Fibroblast of skin of right biceps (primary cell): Measurements from ENCODE around the gene CALN1.
"Not testable (repeated sequence)": the region's sequence is repeated elsewhere in the genome, so short reads cannot be mapped to it uniquely, and the experiment has no call there.

Experiments
- DNase-seq: peaks from one replicate; pipeline ENCODE4 v3.0.0-alpha.2; 2013

The CALN1 gene

DNA sequence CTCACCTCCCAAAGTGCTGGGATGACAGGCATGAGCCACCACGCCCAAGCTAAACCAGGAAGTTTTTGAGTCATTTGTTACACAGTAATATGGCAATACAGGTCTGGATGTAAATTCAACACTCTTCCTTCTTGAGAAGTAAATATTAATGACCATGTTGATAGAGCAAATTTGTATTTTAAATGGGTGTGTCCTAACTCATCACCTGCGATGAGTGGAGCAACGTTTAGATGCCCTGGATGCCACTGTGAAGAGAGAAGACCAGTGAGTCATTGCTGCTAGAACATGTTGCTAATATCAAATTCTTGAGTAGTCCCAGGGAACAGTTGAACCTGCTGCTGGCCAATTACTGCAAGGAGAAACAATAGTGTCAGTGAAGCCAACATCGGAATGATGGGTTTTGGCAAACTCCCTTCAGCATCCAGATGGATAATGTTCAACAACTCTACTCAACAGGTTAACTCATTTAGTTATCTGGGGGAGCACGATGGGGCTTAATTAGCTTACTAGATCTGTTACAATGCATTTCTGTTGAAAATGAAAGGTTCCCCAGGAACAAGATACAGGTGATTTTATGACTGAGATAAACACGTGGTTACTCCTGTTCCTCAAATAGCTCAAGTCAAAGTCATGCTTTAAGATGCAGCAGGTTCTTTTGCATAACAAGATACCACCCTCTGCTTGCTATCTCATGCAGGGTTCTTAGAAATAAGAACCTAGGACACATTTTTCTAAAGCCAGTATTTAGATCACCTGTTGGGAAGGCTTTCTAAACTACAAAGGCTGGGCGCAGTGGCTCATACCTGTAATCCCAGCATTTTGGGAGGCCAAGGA lies 146.8 kb downstream of the CALN1 start:
- DNase-seq, result no peak

DNA sequence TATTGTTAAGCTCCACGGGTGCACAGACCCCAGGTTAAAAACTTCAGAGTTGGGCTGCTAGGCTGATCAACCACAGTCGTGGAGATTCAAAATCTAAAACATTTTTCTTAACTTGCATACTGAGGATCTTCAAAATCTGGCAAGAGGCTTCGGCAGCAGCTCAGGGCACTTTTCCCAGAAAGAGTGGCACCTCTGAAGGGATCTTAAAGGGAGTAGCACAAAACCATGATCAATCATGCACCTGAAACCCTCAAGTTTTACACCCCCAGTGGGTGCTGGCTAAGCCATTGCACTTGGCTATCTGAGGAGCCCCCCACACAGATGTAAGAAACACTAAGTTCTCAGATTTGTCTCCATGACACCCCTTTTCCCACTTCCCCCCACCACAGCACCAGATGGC lies 151.7 kb downstream of the CALN1 start:
- DNase-seq, result no peak

DNA sequence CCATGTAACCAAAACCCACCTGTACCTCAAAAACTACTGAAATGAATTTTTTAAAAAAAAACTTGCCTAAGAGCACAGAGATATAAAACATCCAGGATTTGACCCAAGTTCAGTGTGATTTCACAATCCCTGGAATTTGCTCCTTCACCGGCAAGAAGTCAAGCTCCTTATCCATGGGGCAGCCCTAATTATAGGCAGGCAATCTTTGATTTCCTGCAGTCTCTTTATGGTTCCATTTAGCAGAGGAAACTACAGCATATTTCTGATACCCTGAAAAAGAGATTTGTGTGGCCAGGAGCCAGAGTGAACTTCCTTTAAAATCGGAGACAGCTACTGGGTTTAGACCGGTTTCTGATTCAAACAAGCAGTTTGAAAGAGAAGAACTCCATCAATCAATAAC lies 154.1 kb downstream of the CALN1 start:
- no peak for DNase-seq

DNA sequence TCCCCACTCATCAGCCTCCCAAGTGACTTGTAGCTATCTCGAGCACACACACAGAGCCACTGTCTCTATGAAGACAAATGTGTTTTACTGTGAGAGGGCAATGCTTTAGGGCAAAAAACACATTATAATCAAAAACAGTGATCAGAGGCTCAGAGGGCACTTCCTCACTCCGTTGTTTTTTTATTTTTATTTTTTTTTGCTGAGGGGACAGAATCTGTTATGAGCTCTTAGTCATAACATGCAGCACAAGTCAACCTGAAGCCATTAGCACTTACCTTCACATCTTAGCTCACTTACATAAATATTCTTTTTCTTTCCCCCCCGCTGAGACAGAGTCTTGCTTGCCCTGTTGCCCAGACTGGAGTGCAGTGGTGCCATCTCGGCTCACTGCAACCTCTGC lies 157.7 kb downstream of the CALN1 start:
- no peak for DNase-seq

DNA sequence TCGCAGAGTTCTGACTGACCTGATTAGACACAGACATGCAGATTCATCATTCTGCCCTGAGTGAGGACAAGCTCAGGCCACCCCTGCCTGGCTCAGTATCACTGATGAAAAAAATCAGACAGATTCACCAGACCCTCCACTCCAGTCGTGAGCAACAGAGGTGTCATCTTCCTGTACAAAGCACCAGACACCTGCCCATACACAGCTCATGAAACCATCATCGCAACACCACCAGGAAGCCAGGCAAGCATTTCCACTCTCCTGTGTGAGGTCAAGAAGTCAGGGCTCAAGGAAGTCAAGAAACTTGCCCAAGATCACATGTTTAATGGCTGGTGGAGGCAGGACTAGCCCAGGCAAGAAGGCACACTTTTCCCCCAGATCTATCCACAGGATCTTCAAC lies 163.0 kb downstream of the CALN1 start:
- DNase-seq, result no peak

DNA sequence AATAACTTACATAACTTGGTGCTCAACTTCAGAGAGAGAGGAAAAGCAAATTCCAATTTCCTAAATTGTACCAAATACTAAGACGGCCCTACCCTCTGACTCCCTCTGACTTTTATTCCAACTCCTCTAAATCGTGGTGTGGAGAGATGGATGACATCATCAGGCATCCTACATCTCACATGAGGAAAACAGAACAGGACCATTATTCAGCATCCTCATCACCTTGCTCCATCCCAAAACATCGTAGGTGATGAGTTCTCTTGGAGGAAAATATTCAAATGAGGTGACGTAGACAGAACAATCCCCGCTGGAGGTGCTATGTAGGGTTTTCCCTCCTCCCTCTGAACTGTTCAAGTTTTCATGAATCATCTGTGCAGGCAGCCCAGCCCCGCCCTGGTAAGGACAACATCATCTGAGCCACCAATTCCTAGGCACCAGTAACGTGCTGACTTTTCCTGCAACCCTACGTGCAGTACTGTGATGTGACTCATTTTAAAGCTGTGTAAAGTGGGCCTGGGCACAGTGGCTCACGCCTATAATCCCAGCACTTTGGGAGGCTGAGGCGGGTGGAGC lies 167.2 kb downstream of the CALN1 start:
- DNase-seq, result no peak

DNA sequence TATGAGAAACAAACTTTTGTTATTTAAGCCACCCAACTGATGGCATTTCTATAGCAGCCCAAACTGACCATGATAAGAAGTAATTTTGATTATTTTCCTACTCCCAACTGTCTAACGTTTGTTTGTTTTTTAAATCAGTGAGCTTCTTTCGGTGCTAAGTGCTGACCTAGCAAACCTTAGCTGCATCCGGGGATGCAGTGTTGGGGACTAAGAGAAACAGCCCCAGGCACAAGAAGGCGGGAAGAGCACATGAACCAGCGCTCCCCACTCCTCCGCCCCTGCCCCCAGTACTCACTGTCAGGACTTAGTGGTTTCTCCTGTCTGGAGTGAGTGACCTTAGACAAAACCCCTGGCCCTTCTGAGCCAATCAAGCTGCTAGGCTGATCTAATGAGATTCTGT lies 168.8 kb downstream of the CALN1 start:
- no peak for DNase-seq

DNA sequence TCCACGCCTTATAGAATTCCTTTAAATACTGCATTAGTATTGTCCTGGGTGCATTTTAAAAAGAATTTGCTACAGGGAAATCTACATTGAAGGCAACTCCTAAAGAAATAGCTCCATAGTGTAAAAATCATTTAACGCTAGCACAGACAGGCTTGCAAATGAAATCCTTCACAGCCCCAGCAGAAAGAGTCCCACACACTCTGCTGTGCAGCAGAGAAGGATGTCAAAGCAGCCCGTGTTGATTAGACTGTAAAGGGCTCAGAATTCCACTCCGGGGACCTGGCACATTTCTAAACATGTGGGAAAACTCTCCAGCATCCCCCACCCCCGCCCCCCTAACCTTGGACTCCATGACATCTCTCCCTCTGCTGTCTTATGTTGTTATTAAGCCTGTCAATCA lies 176.8 kb downstream of the CALN1 start:
- DNase-seq, result no peak

DNA sequence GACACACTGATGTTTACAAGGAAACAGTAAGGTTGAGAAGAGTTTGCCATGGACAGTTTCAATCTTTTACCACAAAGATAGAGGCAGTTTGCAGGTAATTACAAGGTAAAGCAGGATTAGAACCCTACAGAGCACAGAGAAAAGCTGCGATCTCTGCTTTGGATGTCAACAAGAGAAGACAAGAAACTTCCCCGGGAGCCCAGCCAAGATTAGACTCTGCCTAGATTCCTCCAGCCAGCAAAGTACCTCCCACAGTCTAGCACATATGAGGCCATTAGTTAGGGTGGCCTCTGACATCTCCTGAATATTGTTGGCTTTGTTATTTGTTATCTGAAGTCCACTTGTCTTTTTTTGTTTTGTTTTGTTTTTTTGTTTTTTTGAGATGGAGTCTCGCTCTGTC lies 178.1 kb downstream of the CALN1 start:
- DNase-seq, result no peak

DNA sequence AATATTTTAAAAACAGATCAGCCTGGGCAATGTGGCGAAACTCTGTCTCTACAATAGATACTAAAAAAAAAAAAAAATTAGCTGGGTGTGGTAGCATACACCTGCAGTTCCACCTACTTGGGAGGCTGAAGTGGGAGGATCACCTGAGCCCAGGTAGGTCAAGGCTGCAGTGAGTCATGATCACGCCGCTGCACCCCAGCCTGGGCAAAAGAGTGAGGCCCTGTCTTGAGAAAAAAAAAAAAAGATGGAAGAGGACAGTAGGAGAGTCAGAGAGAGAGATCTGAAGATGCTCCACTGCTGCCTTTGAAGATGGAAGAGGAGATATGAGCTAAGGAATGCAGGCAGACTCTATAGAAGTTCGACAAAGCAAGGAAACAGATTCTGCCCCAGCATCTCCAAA lies 181.9 kb downstream of the CALN1 start:
- DNase-seq, result no peak

DNA sequence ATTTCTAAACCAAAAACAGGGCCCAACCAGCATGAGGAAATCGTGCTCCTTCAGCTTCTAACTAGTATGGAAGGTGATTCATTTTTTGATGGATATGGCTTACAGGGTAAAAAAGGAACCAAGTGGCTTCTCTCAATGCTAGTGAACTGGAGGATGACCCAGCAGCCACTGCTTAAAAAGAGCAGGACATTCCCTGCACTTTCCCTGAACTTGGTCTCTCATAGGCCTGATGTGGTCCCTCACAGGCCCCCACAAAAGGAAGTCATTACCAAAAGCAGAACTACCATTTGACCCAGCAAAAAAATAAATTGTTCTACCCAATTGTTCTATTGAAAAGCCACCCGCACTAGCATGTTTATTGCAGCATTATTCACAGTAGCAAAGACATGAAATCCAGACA lies 188.8 kb downstream of the CALN1 start:
- no peak for DNase-seq

DNA sequence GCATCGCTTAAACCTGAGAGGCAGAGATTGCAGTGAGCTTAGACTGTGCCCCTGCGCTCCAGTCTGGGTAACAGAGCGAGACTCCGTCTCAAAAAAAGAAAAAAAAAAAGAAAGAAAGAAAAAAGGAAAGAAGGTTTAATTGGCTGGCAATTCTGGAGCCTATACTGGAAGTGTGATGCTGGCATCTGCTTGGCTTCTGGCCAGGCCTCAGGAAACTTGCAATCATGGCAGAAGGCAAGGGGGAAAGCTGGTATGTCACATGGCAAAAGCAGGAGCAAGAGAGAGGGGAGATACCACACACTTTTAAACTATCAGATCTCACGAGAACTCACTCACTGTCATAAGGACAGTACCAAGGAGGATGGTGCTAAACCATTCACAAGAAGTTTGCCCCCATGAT lies 190.0 kb downstream of the CALN1 start:
- DNase-seq, result no peak

DNA sequence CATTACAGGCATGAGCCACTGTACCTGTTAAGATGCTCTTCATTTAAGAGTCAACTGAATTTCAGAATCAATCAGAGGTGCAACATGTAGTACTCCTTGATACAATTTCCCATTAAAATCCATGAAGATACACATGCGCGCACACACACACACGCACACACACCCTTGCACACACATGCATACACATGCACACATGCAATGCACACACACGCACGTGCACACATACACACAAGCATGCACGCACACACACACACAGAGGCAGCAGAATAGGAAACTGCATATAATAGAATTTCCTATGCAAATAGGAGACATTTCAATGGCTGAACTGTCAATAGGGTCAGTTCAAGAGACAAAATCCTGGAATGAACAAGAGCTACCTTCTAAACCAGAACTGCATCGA lies 192.6 kb downstream of the CALN1 start:
- DNase-seq, result no peak

DNA sequence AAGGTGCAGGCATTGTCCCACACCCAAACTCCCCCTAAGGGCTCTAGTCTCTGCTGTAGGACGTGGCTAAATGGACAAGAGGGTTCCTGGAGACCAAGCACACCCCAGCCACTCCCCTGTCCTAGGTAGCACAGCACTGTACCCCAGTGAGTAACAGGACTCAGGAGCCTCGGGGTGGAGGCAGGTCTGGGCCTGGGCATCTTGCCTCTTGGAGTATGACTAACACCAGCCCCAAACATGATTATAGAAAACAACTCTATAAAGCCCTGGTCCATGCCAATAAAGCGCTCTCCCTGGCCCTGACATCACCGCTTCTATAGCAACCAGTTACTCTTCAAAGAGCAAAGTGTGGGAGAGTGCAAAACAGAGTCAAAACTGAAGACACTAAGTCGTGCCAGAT lies 195.0 kb downstream of the CALN1 start:
- no peak for DNase-seq

DNA sequence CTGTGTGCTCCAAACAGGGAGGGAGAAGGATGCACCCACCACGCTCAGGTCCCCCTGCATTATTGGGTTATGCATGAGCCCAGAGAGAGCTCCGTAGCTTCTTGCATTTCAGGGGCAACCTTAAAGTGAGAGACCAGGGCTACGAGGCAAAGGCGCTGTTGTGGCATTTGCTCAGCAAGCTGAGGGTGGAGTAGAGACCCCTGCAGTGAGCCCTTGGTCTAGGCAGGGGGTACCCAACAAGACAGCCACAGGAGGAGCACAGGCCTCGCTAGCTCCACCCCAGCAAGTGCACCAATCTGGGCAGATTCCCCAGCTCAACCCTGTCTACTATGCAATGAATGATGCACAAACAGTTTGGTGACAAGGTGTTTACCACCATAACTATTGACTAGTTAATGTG lies 198.4 kb downstream of the CALN1 start:
- DNase-seq, result no peak

DNA sequence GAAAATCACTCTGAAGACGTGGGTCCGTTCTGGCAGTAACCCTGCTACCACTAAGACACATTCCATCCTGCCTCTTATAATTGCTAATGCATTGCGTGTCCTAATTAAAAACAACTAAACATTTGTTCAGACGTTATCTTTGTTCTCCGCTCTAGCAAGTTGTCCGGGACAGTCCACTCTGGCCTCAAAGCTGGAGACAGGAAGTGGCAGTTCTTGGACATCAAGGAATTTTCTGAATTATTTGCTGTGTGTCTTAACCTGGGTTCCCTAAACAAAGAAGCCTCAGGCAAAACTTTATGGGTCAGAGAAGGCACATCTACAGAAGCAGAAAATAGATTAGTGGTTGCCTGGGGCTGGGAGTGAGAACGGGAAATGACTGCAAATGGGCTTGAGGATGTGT lies 199.1 kb downstream of the CALN1 start:
- no peak for DNase-seq

DNA sequence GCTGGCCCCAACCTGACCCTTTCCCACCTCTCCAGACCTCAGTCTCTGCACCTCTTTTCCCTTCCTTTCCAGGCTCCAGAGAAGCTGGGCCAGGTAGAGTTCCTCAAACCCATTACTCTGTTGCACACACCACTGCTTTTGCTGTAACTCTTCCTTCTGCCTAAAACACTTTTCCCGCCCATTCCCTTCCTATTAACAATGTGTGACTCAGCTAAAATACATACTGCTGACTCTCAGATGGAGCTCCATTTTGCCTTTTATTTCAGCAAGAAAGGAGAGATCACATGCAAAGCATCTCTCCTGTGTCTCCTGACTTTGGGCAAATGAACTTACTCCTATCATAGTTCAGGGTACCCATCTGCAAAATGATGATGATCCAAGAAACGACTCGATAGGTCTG lies 201.0 kb downstream of the CALN1 start:
- DNase-seq, result no peak

DNA sequence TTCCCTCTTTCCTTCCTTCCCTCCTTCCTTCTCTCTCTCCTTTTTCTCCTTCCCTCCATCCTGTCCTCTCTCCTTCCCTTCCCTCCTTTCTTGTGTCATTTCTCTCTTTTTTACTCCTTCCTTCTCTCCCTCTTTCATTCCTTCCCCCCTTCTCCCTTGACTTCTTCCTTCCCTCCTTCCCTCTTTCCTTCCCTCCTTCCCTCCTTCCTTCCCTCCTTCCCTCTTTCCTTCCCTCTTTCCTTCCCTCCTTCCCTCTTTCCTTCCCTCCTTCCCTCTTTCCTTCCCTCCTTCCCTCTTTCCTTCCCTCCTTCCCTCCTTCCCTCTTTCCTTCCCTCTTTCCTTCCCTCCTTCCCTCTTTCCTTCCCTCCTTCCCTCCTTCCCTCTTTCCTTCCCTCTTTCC lies 203.1 kb downstream of the CALN1 start:
- DNase-seq, result not testable (repeated sequence)

DNA sequence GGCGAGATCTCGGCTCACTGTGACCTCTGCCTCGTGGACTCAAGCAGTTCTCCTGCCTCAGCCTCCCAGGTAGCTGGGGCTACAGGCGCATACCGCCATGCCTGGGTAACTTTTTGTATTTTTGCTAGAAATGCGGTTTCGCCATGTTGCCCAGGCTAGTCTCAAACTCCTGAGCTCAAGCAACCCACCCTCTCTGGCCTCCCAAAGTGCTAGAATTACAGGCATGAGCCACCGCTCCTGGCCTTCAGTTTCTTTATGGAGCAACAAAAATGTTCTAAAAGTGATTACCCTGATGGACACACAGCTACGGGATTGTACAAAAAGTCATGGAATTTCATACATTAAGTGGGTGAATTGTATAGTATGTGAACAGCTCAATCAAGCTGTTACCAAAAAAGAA lies 216.0 kb downstream of the CALN1 start:
- no peak for DNase-seq

DNA sequence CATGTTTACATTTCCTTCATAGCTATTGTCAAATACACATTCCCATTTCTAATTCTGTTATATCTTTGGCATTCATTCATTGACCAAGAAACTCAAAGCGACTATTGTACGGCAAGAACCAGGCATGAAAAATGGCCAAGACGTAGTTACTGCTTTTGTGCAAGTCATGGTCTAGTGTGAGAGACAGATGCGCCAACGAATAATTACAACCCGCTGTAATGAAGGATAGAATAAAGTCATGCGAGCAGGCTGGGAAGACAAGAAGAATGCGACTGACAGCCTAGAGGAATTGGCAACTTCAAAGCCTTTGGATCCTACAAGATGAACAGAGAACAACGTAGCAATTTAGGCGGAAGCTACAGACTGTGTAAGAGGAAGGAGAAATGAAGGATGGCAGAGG lies 221.2 kb downstream of the CALN1 start:
- DNase-seq, result no peak

DNA sequence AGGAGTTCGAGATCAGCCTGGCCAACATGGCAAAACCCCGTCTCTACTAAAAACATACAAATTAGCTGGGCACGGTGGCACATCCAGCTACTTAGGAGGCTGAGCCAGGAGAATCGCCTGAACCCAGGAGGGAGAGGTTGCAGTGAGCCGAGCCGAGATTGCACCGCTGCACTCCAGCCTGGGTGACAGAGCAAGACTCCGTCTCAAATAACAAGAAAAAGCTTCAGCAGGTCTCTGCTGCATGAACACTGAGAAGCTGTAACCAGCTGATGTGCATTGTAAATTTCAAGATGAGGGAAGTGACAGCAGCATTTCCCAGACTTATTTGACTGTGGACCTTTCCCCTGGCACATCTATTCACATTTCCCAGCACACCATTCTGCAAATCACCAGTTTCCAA lies 222.0 kb downstream of the CALN1 start:
- no peak for DNase-seq

DNA sequence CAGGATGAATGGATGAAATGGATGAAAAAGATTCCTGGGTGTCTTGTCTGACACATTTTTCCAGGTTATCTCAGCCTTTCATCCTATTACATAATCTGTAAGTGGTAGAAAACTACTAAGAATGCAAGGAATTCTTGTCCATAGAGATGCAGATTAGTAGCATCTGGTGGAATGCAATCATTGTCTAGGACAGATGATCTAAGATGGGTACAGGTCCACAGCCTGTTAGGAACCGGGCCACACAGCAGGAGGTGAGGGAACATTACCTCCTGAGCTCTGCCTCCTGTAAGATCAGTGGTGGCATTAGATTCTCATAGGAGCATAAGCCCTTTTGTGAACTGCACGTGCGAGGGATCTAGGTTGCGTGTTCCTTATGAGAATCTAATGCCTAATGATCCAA lies 225.0 kb downstream of the CALN1 start:
- no peak for DNase-seq

DNA sequence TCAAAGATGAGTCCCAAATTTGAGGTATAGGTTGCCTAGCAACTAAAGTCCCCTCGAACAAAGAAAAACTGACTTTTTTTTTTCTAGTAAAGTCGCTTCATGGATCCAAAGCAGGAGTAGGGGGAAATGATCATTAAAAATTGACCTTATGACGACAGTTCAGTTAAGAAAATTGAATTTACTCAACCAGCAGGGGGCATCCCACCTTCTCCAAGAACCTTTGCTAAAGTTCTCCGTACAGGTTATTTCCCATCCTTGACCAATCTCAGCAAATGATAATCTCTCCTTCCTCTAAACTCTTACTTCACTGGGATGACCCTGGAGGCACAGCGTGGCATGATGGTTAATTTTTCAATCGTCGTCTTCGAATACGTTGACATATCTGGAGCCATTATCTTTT lies 228.3 kb downstream of the CALN1 start:
- DNase-seq, result no peak

DNA sequence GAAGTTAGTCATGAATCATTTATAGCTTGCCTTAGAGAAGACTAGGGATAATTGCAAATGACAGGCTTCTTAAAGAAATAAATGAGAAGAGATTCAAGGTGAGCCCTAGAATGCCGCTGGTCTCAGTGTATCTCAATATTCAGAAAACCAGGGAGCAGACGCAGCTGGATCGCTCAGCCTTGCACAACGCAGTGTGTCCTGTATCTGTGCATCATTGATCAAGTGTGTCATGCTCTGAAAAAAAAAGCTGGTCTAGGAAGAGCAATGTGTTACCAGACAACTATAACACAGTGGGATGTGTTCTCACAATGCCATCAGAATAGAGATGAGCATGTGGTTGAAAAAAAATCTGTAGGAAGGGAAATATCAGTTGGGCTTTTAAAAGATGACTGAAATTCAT lies 230.1 kb downstream of the CALN1 start:
- DNase-seq, result no peak

DNA sequence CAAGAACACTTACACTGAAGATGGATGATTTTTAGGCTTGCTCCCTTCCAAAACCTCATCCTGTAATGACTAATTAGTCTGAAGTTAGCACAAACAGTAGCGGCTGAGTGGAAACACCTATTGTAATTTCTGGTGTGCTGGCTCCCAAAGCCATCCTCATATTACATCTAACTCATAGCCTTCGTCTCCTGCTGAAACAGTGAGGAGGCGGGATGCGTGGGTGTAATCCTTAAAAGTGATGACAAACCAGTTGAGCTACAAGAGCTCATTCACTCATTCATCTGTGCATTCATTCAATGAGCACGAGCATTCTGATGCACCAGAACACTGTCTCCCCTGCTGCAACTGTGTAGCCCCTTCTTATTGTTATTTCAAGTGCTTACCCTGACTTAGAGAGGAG lies 235.3 kb downstream of the CALN1 start:
- DNase-seq, result no peak
